GOT3 (cell line): ENCODE measurements around the gene TUBB1.
"Not testable (repeated sequence)": the region's sequence is repeated elsewhere in the genome, so short reads cannot be mapped to it uniquely, and the experiment has no call there.

ENCODE experiments used
- DNase-seq: peaks from one replicate; lab custom pipeline; 2025; ENCODE audit warnings: mixed read lengths; lab: John Stamatoyannopoulos, UW

TUBB1 gene

GRCh38 chr20:59006167-59006863 is 12.9 kb upstream of the TUBB1 start:
- DNase-seq: no peak

- no peak for DNase-seq
Measured at GRCh38 chr20:59006864-59007664, 12.2 kb upstream of the TUBB1 start, which contains the start of gene CTSZ. CTSZ (minus strand) TSS chr20:59007254; CDS start chr20:59007128, 126 bp downstream.

GRCh38 chr20:59007665-59008511 is 11.3 kb upstream of the TUBB1 start:
- no peak for DNase-seq

GRCh38 chr20:59008715-59009336 is 10.4 kb upstream of the TUBB1 start:
- no peak for DNase-seq

- DNase-seq: no peak
Measured at GRCh38 chr20:59010321-59010994, 8.8 kb upstream of the TUBB1 start.

GRCh38 chr20:59010995-59011873 is 8.0 kb upstream of the TUBB1 start:
- no peak for DNase-seq

GRCh38 chr20:59011874-59012157 is 7.4 kb upstream of the TUBB1 start:
- DNase-seq: not testable (repeated sequence)

- DNase-seq: no peak
Measured at GRCh38 chr20:59013031-59013951, 5.9 kb upstream of the TUBB1 start.

- DNase-seq: no peak
Measured at GRCh38 chr20:59013959-59014608, 5.1 kb upstream of the TUBB1 start.

- DNase-seq: no peak
Measured at GRCh38 chr20:59014680-59015389, 4.4 kb upstream of the TUBB1 start.

GRCh38 chr20:59015411-59015810 is 3.8 kb upstream of the TUBB1 start:
- DNase-seq: no peak

- no peak for DNase-seq
Measured at GRCh38 chr20:59015812-59016711, 3.2 kb upstream of the TUBB1 start.

GRCh38 chr20:59016795-59017492 is 2.3 kb upstream of the TUBB1 start:
- no peak for DNase-seq

- DNase-seq: no peak
Measured at GRCh38 chr20:59017493-59018231, 1.6 kb upstream of the TUBB1 start.

GRCh38 chr20:59018817-59019216 is 412 bp upstream of the TUBB1 start:
- DNase-seq: no peak
